NCI-H2196 (cell line): ENCODE data around the gene SDK2.
A peak's percentile ranks its signal among the peaks of the same experiment; 100 is the strongest.
"Not testable (repeated sequence)": the region's sequence is repeated elsewhere in the genome, so short reads cannot be mapped to it uniquely, and the experiment has no call there.

Experiments used
- DNase-seq: peaks from one replicate; lab custom pipeline; 2025; ENCODE audit not compliant: unreplicated experiment; lab: John Stamatoyannopoulos, UW

The SDK2 gene

DNA sequence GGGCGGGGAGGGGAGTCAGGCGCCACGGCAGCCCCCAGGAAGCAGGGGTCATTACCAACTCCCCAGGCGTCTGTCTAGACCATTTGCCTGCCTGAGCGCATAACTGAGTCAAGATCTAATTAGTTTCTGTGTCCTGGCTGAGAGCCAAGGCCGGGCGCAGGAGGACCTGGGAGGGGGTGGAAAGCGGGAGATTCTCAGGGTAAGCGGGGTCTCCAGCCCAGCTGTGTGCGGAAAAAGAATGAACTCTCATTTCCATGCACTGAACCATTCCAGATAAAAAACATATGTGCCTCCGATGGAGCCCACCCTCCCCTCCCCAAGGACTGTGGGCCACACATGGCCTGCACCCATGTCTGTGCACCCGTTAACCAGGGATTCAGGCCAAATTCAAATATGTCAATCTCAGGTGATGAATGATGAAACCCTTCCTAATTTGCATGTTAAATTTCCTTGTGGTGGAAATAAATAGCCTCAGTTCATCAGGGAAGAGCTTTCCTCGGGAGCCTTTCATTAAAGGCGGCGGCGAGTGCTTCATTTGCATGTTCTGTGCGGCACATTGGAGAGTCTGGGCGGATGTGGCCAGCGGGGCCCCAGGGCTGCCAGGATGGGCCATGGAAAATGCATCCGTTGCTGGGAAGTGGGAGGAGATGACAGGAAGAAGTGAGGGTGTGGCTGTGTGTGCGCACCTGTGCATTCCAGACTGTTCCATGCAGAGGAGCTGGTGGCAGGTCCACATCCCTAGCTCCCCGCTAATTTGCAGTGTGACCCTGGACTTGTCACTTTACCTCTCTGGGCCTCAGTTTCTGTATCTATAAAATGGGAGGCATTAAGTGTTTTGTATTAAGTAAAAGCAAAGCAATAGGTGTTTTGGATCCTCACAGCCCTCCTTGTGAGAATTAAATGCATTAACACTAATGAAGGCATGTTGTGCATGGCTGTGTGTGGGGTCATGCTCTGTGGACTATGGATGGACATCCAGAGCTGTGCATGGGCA, 151.1 kb downstream of the SDK2 start:
- no peak for DNase-seq

DNA sequence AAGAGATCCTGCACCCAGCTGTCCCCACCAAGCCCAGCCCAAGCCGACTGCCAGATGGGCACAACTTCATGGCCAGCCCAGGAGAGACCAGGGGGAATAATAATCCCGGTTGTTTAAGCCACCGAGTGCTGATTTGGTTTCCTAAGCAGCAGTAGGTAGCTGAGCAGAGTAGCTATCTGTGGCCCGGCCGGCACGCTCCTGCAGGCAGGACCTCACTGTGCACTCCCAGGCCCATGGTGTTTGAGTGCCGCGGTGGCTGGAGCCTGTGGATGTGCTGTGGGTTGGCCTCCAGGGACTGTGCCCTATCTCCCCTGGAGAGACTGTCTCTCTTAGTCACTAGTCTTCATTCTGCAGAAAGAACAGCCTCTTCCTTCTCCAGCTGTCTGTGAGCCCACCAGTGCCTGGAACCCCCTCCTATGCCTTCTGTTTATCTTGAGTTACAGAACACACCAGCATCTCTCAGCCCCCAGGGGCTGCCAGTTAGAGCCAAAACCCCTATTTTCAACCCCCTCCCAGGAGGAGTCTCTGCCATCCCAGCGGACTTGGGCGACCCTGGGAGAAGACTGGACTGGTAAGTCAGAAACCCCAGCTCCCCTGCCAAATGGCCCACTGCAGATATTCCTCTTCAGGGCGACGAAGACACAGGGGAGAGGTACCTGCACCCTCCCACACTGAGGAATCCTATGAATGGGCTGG, 152.0 kb downstream of the SDK2 start:
- no peak for DNase-seq

DNA sequence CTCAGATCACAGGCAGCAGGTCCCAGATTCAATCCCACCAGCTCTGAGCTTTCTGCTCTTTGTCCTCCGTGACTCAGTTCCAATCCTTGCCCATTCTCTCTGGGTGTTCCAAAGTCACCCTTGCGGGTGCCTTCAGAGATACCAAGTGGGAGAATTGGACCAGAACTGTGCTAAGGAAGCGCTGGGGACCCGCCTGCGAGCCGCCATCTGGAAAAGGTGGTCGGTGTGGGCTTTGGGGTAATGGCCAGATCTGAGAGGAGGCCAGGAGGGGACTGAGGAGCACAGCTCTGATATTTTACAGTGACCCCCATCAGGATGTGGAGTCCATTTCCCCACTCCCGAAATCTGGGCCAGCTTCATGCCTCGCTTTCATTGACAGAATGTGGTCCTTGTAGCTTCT, 152.6 kb downstream of the SDK2 start:
- no peak for DNase-seq

DNA sequence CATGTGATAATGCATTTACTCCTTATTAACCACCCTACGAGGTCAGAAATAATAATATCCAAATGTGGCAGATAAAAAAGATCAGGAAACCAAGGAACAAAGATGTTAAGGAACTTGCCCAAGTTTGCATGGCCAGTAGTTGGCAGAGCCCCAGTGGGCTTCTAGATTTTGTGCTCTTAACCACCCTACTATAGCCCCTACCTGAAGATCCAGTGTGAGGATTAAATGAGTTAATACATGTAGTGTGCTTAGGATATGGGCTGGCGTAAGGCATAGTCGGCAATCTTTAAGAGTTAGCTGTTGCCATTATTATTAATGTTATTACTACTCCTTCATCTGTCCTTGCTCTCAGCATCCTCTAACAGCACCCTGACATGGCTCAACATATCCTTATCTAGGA, 153.4 kb downstream of the SDK2 start:
- DNase-seq, result no peak

DNA sequence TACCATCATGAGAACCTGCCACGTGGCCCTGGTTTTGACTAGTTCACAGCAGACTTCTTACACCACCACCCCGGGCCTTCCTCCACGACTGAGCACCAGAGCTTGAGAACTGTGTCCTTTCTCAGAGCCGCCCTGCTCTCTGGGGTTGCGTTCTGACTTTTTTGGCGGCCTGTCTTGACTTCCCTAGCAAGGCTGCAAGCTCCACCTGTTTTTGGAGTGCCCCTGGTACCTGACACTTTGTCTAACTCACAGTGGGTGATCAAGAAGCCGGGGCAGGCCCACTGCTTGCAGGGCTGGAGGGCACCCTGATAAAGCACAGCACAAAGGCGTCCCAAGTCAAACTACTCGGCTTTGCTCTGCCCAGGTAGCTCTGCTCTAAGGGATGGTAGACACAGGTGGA, 154.3 kb downstream of the SDK2 start:
- DNase-seq, result no peak

GRCh38 chr17:73489333-73489732, 154.9 kb downstream of the SDK2 start:
- DNase-seq, result no peak

DNA sequence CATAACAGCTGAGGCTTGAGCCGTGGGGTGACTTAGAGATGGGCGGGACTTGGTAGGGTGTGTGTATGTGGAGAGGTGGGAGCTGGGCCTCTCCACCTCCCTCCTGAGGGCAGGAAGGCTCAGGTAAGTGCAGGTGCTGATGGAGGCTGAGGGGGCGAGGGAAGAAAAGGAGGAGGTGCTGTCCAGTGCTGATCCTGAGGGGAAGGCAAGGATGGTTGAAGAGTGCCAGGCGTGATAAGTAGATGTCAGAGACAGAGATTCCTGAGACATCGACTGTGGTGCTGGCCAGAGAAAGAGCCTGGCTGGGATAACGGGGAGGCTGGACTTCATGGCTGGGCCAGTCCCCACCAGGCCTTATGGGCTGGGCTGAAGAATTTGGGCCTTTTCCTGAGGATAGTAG, 159.1 kb downstream of the SDK2 start:
- no peak for DNase-seq

DNA sequence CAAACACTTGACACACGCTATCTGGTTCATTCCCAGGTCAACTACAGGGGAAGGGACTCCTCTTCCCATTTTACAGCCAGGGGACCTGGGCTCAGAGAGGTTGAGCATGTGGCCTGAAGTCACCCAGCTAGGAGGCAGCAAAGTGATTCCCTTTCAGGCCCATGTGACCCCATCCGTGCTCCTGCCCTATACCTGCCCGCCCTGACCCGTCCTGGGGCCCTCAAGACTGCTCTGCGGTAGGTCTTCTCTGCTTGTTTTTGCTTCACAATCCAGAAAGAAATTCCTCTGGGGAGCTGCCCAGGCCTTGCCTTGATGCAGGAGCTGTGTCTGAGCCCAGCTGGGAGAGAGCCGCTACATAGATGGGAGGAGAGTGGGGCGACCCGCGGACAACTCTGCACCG, 161.4 kb downstream of the SDK2 start:
- DNase-seq, result no peak

- DNase-seq, result no peak
These were observed 162.0 kb downstream of the SDK2 start for GRCh38 chr17:73482251-73482716.

DNA sequence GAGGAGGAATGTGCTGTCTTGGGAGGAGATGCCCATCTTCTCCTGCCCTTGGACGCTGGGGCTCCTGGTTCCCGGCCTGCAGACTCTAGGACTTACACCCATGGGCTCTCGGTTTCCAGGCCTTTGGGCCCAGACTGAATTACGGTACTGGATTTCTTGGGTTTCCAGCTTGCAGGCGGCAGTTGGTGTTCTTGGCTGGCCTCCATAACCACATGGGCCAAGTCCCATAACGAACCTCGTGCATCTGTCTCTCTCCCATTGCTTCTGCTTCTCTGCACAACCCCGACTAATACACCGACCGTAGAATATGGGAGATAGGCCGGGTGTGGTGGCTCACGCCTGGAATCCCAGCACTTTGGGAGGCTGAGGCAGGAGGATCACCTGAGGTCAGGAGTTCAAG, 162.6 kb downstream of the SDK2 start:
- DNase-seq, result no peak

GRCh38 chr17:73480740-73481139, 163.5 kb downstream of the SDK2 start:
- no peak for DNase-seq

DNA sequence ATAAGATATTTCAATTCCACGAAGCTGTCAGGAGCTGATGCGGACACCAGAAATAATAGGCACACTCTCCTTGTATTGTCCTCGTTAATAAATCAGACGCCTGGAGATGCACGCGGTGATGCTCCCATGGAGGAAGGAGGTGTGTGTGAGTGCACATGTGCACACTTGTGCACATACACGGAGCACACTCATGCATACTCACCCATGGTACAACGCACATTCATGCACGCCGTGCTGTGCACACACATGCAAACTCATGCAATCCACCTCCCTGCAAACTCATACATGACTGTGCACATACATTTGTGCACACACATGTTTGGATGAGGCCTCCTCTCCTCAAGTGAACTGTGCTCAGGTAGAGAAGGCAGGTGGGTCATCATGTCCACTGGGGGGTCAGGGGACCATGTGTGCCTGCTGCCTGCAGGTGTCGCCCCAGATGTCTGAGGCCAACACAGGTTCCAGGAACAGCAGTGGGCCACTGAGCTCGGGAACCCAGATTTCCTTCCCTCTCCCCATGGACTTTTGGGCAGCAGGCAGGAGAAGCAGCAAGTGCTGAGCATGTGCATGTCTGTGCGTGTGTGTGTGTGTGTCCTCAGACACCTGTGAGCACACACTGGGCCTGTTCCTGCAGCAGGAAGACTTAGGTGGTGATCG, 165.3 kb downstream of the SDK2 start:
- DNase-seq, result no peak

- no peak for DNase-seq
These were observed 165.9 kb downstream of the SDK2 start for GRCh38 chr17:73478334-73478733.

- DNase-seq, result no peak
These were observed 167.3 kb downstream of the SDK2 start for GRCh38 chr17:73476890-73477350.

GRCh38 chr17:73474370-73474988, 169.8 kb downstream of the SDK2 start:
- DNase-seq, result peak; percentile 61

DNA sequence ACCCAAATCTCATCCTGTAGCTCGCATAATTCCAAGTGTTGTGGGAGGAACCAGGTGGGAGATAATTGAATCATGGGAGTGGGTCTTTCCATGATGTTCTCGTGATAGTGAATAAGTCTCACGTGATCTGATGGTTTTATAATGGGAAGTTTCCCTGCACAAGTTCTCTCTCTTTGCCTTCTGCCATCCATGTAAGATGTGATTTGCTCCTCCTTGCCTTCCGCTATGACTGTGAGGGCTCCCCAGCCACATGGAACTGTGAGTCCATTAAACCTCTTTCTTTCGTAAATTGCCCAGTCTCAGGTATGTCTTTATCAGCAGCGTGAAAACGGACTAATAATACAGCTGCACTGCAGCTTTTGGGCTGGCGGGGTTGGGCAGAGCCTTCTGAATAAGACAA, 171.5 kb downstream of the SDK2 start:
- DNase-seq, result not testable (repeated sequence)

DNA sequence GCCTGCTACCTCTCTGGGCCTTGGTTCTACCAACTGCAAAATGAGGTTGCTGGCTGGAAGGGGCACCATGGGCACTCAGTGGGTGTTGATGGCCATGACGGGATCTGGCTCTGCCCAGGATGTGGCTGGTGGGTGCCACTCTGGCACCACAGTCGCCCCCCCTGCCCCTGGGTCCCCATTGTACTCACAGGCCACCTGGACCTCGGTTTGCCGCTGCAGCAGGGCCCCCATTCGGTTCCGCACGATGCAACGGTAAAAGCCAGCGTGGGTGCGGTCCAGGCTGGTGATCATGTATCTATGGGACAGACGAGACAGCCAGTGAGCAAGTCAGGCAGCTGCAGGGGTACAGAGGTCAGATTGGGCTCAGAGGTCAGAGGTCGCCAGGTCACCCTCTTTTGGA, 172.3 kb downstream of the SDK2 start:
- DNase-seq, result no peak

GRCh38 chr17:73470316-73470826, 173.9 kb downstream of the SDK2 start:
- DNase-seq, result no peak

- no peak for DNase-seq
These were observed 174.9 kb downstream of the SDK2 start for GRCh38 chr17:73469311-73469710.

GRCh38 chr17:73468221-73468620, 176.0 kb downstream of the SDK2 start:
- DNase-seq, result no peak

DNA sequence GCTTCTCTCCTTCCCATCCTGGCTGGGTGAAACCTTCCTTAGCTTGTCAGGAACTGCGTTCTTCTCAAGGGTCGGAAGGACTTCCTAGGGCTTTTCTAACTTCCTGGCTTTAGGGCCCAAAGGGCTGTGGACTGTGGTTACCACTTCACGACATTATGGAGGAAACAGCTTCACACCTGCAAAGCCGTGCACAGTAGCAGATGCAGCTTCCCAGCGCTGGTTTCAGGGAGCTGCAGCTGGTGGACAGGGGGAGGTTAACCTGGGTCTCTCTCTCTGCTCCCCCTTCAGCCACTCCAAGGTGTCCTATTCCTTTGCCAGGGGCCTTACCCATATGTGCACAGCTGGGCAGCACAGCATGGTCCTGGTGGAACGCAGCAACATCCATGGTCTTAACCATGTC, 176.6 kb downstream of the SDK2 start:
- no peak for DNase-seq
